Activated T-cell treated with anti-CD3 and anti-CD28 coated beads, Interleukin-2, amount 50 U/mL, for 24 hours (primary cell): ENCODE data around the gene ZNF682.
"Not testable (repeated sequence)": the region's sequence is repeated elsewhere in the genome, so short reads cannot be mapped to it uniquely, and the experiment has no call there.

ENCODE experiments used
- DNase-seq: peaks from one replicate; pipeline ENCODE4 v3.0.0-alpha.2; 2020
- H3K27ac Mint-ChIP-seq: 2 replicates; pipeline ENCODE4 v1.8.0; 2020; ENCODE audit warnings: mild to moderate bottlenecking, mixed read lengths
- H3K27me3 Mint-ChIP-seq: 2 replicates; pipeline ENCODE4 v1.8.0; 2020; ENCODE audit warnings: mixed read lengths
- H3K36me3 Mint-ChIP-seq: 2 replicates; pipeline ENCODE4 v1.8.0; 2020; ENCODE audit warnings: low read depth, mixed read lengths
- H3K4me1 Mint-ChIP-seq: 2 replicates; pipeline ENCODE4 v1.8.0; 2020; ENCODE audit warnings: low read depth, mixed read lengths
- H3K4me3 Mint-ChIP-seq: 2 replicates; pipeline ENCODE4 v1.8.0; 2020; ENCODE audit warnings: mild to moderate bottlenecking, moderate library complexity, mixed read lengths
- H3K9me3 Mint-ChIP-seq: 2 replicates; pipeline ENCODE4 v1.8.0; 2020; ENCODE audit warnings: mixed read lengths

ZNF682 gene

DNA sequence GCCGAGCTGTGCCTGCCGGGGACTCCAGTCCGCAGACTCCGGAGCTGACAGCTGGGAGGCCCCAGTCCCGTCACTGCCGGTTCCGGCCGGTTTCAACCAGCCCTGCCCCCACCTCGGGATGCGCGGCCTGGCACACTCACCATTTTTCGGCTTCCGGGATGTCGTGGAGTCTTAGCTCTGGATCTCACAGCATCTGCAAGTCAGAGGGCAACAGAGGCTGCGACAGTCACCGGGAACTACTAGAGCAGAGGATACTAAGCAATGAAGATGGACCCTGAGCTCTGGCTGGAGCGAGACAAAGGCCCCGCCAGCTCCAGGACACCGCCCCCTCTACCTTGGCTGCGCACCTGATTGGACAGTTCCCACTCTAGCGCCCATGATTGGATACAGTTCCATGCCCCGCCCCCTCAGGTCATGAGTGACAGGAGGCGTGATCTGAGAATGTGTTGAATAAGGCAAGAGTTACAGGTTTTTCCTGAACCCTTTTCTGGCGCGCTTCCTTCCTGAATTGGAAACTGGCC is at the start of gene ZNF682:
Gene ZNF682, minus strand, starts transcription at position 303 of the 521 bp plus-strand sequence. Its CDS starts 160 bp downstream, at position 143.
- peak; percentile 94 for DNase-seq
- peaks cover 22% of the 10 kb centered on the region for H3K4me1 Mint-ChIP-seq
- H3K27ac Mint-ChIP-seq = peak within 1 kb of the TSS; percentile 97
- peaks cover 25% of the 10 kb centered on the region for H3K36me3 Mint-ChIP-seq
- no peaks in the 10 kb centered on the region for H3K27me3 Mint-ChIP-seq
- no peaks in the 10 kb centered on the region for H3K9me3 Mint-ChIP-seq
- H3K4me3 Mint-ChIP-seq = peak within 1 kb of the TSS; percentile 96

DNA sequence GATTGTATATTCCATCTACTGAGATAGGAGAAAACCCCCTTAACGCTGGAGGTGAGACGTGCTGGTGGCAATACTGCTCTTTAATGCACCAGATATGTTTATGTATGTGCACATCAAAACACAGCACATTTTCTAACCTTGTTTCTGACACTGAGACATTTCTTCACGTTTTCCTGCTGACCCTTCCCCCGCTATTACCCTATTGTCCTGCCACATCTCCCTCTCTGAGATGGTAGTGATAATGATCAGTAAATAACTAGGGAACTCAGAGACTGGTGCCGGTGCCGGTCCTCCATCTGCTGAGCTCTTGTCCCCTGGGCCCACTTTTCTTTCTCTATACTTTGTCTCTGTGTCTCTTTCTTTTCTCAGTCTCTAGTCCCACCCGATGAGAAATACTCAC is 43.6 kb upstream of the ZNF682 start:
- peaks cover 72% of the 10 kb centered on the region for H3K36me3 Mint-ChIP-seq
- H3K4me3 Mint-ChIP-seq = not testable (repeated sequence)

DNA sequence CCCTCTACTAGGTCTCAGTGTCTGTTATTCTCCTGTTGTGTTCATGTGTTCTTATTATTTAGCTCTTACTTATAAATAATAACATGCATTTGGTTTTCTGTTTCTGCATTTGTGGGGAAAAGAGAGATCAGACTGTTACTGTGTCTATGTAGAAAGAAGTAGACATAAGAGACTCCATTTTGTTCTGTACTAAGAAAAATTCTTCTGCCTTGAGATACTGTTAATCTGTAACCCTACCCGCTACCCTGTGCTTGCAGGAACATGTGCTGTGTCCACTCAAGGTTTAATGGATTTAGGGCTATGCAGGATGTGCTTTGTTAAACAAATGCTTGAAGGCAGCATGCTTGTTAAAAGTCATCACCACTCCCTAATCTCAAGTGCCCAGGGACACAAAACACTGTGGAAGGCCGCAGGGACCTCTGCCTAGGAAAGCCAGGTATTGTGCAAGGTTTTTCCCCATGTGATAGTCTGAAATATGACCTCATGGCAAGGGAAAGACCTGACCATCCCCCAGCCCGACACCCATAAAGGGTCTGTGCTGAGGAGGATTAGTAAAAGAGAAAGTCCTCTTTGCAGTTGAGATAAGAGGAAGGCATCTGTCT is 43.0 kb upstream of the ZNF682 start:
- H3K9me3 Mint-ChIP-seq, DNase-seq, H3K27me3 Mint-ChIP-seq, H3K27ac Mint-ChIP-seq, H3K4me3 Mint-ChIP-seq: not testable (repeated sequence)
- peaks cover 32% of the 10 kb centered on the region for H3K4me1 Mint-ChIP-seq
- H3K36me3 Mint-ChIP-seq = peaks cover 69% of the 10 kb centered on the region

More for the DNA sequence above, 43.6 kb upstream of the ZNF682 start:
- peaks cover 29% of the 10 kb centered on the region for H3K4me1 Mint-ChIP-seq
- H3K9me3 Mint-ChIP-seq, DNase-seq, H3K27me3 Mint-ChIP-seq, H3K27ac Mint-ChIP-seq: not testable (repeated sequence)

DNA sequence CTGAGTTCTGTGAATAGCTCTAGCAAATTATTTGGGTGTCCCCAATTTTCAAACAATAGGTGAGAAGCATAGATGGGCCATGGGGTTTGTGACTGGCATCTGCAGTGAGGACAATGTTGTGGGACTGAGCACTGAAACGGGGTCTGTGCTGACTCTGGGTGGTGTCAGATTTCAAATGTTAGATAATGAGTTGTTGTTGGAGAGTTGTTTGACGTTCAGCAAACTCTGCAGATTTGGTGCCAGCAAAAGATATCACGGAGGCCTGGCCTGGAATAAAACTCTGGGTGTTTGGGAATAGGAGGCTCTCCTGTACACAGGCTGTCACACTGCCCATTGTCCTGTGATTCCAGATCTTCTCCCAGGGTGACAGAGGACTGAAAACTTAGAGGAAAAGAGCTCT is 41.4 kb upstream of the ZNF682 start:
- no peak for DNase-seq
- no peaks in the 10 kb centered on the region for H3K9me3 Mint-ChIP-seq
- no peaks in the 10 kb centered on the region for H3K27me3 Mint-ChIP-seq
- H3K4me3 Mint-ChIP-seq = no peak overlapping the region
- peaks cover 63% of the 10 kb centered on the region for H3K36me3 Mint-ChIP-seq
- H3K27ac Mint-ChIP-seq = no peak overlapping the region
- peaks cover 32% of the 10 kb centered on the region for H3K4me1 Mint-ChIP-seq

DNA sequence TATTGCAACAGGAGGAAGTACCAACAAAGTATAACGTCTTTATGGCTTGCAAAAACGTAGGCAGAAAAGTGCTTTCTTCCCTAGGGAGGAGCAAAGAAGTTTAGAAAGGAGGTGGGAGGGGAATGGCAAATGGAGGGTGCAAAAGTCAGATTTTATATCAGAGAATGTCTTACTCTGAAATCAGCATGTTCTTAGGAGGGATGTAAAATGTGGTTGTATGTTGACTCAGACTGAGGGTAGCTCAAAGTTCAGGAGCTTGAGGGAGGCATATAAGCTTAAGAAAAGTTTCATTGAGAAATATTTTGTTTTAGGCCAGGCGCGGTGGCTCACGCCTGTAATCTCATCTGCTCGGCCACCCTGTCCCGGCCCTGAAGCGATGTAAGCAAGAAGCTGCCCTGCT is 40.2 kb upstream of the ZNF682 start:
- Mint-ChIP-seq H3K27ac (no peak overlapping the region), H3K4me1 (peaks cover 32% of the 10 kb centered on the region), H3K27me3 (no peaks in the 10 kb centered on the region), H3K4me3 (peak overlapping the region; percentile 95), H3K36me3 (peaks cover 60% of the 10 kb centered on the region), H3K9me3 (no peaks in the 10 kb centered on the region)
- DNase-seq = no peak

DNA sequence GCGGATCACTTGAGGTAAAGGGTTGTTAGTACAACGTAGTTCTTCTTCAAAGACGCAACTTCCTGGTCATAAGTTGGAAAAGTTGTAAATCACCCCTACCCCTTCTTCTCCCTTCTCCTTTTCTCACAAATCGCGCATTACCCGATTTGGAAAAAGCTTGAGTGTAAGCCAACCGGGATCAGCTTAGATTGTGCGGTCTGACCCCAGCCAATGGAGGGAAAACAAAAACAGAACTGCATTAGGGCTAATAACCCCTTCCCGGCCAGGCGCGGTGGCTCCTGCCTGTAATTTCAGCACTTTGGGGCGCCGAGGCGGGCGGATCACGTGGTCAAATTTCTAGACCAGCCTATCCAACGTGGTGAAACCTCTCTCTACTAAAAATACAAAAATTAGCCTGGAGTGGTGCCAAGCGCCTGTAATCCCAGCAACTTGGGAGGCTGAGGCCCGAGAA is 39.3 kb upstream of the ZNF682 start:
- Mint-ChIP-seq H3K36me3 (peaks cover 55% of the 10 kb centered on the region), H3K4me1 (peaks cover 32% of the 10 kb centered on the region), H3K4me3 (peak overlapping the region; percentile 95), H3K9me3 (no peaks in the 10 kb centered on the region), H3K27me3 (no peaks in the 10 kb centered on the region), H3K27ac (peak overlapping the region; percentile 64)
- DNase-seq = peak; percentile 45

DNA sequence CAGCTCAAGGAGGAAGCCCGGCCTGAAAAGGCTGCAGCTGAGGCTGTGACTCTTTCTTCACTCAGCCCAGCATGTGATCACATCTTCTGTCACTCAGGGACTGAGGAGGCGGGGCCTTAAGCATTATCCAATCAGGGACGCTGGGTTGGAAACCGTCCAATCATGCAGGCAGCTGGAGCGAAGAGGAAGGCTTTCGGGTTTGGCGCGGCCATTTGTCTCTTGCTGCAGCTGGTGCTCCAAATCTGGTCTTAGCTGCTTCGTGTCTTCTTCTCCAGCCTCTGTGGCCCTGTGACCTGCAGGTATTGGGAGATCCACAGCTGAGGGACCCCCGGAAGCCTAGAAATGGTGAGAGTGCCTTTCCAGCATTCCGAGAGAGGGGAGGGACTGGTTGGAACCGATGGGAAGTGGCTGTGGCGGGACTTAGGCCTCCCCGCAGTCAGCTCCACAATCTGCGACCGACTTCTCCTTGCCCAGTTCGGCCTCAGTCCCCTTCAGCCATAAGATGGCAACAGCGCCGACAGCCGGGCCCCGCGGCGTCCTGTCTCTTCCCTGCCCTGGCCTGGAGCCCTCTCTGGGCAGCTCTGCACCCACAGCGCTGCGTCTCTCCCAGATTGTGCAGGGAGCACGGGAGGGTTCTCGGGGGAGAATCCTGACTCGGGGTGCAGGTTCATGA is 38.6 kb upstream of the ZNF682 start, which contains the start of gene ZNF90:
Gene ZNF90, plus strand, starts transcription at position 210 of the 673 bp plus-strand sequence. Its CDS starts 133 bp downstream, at position 343.
- peak within 1 kb of the TSS; percentile 64 for H3K27ac Mint-ChIP-seq

DNA sequence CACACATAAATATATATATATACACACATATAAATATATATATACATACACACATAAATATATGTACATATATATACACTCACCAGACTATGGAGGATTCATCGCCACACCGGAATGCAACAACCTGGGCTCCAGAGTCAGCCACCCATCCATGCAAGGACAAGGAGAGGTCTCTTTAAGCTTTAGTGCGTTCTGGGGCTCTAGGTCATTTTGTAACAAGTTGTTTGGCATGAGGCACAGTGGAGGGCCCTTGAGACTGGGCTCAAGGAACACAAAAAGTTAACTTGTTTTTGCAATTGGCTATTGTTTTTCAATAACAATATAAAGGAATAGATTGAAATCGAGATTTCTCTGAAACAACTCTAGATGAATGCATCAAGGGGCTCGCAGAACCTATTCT is 33.6 kb upstream of the ZNF682 start:
- H3K9me3 Mint-ChIP-seq = peaks cover 4% of the 10 kb centered on the region
- H3K36me3 Mint-ChIP-seq = peaks cover 3% of the 10 kb centered on the region
- H3K4me3 Mint-ChIP-seq = no peak overlapping the region
- peaks cover 4% of the 10 kb centered on the region for H3K4me1 Mint-ChIP-seq
- H3K27ac Mint-ChIP-seq = no peak overlapping the region
- DNase-seq = no peak
- H3K27me3 Mint-ChIP-seq = peaks cover 13% of the 10 kb centered on the region

More for the DNA sequence above, 38.6 kb upstream of the ZNF682 start, which contains the start of gene ZNF90:
- DNase-seq = peak; percentile 86
- H3K27me3 Mint-ChIP-seq = no peaks in the 10 kb centered on the region
- peak within 1 kb of the TSS; percentile 95 for H3K4me3 Mint-ChIP-seq
- peaks cover 32% of the 10 kb centered on the region for H3K4me1 Mint-ChIP-seq
- H3K36me3 Mint-ChIP-seq = peaks cover 48% of the 10 kb centered on the region
- no peaks in the 10 kb centered on the region for H3K9me3 Mint-ChIP-seq

DNA sequence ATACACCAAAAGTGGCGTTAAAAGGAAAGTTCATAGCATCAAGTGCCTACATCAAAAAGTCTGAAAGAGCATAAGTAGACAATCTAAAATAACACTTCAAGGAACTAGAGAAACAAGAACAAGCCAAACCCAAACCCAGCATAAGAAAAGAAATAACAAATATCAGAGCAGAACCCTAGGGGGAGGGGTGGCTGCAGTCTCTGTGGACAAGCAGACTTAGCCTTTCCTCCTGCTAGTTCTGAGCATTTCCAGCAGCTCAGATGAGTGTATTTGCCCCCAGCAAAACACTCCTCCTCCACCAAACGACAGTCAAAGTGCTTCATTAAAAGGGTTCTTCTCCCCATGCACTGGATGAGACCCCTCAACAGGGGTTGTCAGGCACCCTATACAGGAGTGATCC is 31.4 kb upstream of the ZNF682 start:
- no peaks in the 10 kb centered on the region for H3K4me1 Mint-ChIP-seq
- no peak overlapping the region for H3K4me3 Mint-ChIP-seq
- no peaks in the 10 kb centered on the region for H3K36me3 Mint-ChIP-seq
- peaks cover 29% of the 10 kb centered on the region for H3K27me3 Mint-ChIP-seq
- no peak overlapping the region for H3K27ac Mint-ChIP-seq
- peaks cover 6% of the 10 kb centered on the region for H3K9me3 Mint-ChIP-seq
- DNase-seq = no peak

DNA sequence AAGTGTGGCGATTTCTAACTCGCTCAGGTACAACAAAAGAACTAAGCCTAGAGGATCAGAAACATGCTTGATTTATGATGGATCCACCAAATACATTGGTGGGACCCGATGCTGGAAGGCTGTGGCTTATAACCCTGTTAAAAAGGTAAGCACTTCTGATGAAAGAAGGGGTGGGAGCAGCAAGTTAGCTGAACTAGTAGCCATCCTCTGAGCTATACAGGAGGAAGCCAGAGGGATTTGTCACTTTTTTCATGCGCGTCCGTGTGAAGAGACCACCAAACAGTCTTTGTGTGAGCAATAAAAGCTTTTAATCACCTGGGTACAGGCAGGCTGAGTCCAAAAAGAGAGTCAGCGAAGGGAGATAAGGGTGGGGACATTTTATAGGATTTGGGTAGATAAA is 29.3 kb upstream of the ZNF682 start:
- not testable (repeated sequence) for H3K4me1 Mint-ChIP-seq, H3K9me3 Mint-ChIP-seq, DNase-seq, H3K36me3 Mint-ChIP-seq, H3K27ac Mint-ChIP-seq, H3K4me3 Mint-ChIP-seq
- peaks cover 29% of the 10 kb centered on the region for H3K27me3 Mint-ChIP-seq

DNA sequence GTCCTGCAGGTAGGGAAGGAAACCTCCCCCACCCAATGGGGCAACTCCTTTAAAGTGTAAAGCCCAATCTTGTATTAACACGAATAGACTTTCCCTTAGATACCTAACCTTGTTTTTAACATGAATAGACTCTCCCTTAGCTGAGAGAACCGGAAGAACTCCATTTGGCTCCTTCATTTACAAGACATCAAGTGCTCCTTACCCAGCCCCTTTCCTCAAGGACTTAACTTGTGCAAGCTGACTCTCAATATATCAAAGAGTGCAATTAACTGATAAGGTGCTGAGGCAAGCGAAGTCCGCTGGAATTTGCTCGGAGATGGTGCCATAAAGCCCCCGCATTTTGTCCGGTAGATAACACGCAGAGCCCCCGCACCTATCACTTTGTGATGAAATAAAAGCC is 28.6 kb upstream of the ZNF682 start:
- no peaks in the 10 kb centered on the region for H3K36me3 Mint-ChIP-seq
- H3K4me1 Mint-ChIP-seq = no peaks in the 10 kb centered on the region
- peaks cover 29% of the 10 kb centered on the region for H3K27me3 Mint-ChIP-seq
- no peak overlapping the region for H3K4me3 Mint-ChIP-seq
- H3K27ac Mint-ChIP-seq = no peak overlapping the region
- peaks cover 6% of the 10 kb centered on the region for H3K9me3 Mint-ChIP-seq
- DNase-seq = no peak

DNA sequence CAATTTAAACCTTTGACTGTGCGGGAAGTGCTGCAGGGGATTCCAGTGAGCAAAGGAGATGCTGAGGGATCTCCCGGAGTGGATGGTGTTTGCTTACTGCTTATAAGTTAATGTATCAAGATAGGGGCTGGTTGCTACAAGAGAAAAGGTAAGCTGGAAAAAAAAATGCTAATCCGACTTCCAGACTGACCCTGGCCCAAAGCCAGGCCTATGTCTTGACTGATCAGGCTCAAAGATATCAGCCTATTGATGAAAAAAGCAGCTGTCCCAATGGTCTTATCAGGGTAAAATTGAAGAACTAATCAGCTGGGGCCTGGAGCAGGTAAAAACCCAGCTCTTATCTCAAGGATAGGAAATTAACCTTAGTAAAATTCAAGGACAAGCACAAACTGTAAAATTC is 27.6 kb upstream of the ZNF682 start:
- no peak overlapping the region for H3K4me3 Mint-ChIP-seq
- no peaks in the 10 kb centered on the region for H3K36me3 Mint-ChIP-seq
- H3K4me1 Mint-ChIP-seq = no peaks in the 10 kb centered on the region
- DNase-seq = no peak
- peaks cover 6% of the 10 kb centered on the region for H3K9me3 Mint-ChIP-seq
- H3K27ac Mint-ChIP-seq = no peak overlapping the region
- H3K27me3 Mint-ChIP-seq = peaks cover 29% of the 10 kb centered on the region

DNA sequence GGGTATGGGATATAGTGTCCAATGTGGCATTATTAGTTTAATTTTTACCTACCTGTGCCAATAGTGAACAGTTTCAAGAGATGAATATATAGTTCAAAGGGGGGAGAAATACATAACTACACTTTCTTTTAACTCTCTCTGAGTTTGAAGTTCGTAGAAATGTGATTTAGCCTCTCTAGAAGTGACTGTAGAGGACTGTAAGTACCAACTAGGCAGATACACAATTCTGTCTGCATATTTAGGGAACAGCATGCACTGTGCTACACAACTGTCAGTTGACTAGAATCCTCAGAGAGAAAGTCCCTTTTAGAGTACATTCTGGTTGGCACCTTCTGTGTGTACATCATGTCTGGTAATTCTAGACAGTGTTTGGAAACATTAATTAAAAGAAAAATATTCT is 21.0 kb upstream of the ZNF682 start:
- peaks cover 1% of the 10 kb centered on the region for H3K4me1 Mint-ChIP-seq
- H3K27me3 Mint-ChIP-seq = peaks cover 2% of the 10 kb centered on the region
- no peaks in the 10 kb centered on the region for H3K9me3 Mint-ChIP-seq
- no peak overlapping the region for H3K27ac Mint-ChIP-seq
- no peaks in the 10 kb centered on the region for H3K36me3 Mint-ChIP-seq
- no peak overlapping the region for H3K4me3 Mint-ChIP-seq
- no peak for DNase-seq

DNA sequence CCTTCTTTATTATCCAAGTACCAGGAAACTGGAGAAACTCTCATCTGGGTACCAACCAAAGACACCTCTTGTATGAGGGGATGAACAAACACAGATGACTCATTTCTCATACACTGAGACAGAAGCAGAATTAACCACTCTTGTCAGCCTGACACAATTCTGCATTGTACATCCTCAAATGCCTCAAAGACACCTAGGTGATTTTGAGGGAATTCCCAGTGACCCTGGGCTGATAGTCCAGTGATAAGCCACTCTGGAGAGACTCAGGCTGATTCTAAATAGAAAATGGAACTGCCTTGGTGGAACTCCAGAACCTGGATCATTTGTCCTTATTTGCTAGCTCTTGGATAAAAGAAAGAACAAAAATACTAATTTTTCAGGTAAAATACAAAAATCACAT is 19.4 kb upstream of the ZNF682 start:
- H3K9me3 Mint-ChIP-seq, H3K27me3 Mint-ChIP-seq, H3K4me3 Mint-ChIP-seq, DNase-seq, H3K4me1 Mint-ChIP-seq, H3K36me3 Mint-ChIP-seq, H3K27ac Mint-ChIP-seq: not testable (repeated sequence)
